B cell (primary cell): Measurements from ENCODE around the gene GRHL3. TPM values are rescaled to one million over a fixed set of nuclear protein-coding genes. Genes with fewer than 3 reads are reported as not detected.

Experiments
- ATAC-seq: fragments of 200-7000 bp; cut with Tn5 transposase; one replicate; pipeline ENCODE4 v1.10.0; 2021; ENCODE audit warnings: low read depth, mild to moderate bottlenecking, moderate number of reproducible peaks, moderate library complexity
- CTCF ChIA-PET: fragments of 350-600 bp; sonication (Branson Sonifier 250); formaldehyde crosslinking; loops from one replicate; lab custom pipeline; 2021; ENCODE audit warnings: antibody characterized with exemption, inconsistent platforms; lab: Charles Lee
- POLR2A ChIA-PET: fragments of 350-600 bp; sonication (Branson Sonifier 250); formaldehyde crosslinking; loops from one replicate; lab custom pipeline; 2021; ENCODE audit warnings: antibody characterized with exemption; lab: Charles Lee
- DNase-seq: peaks from one replicate; pipeline ENCODE4 v3.0.0; 2013
- H2AFZ ChIP-seq: 2 replicates; pipeline ENCODE4 v1.6.1; 2012; ENCODE audit warnings: mild to moderate bottlenecking, low read depth, low read length; ENCODE audit not compliant: insufficient read depth, poor library complexity, severe bottlenecking
- H3K27ac ChIP-seq, 2 donors: 1 replicate in 1 of 2; 2 replicates in 1 of 2; pipeline ENCODE4 v1.5.1; 2012 to 2013; ENCODE audit warnings: low read length in 2 of 2, mild to moderate bottlenecking in 2 of 2, moderate library complexity in 1 of 2
- H3K27me3 ChIP-seq, 4 experiments: fragments of 200-600 bp in 1 of 4; sonication (generic) in 1 of 4; replicated peaks in 1 of 4; 1 replicate in 2 of 4; 2 replicates in 2 of 4; pipeline versions ENCODE4 v1.6.1 to v1.7.0; 2013 to 2016; ENCODE audit warnings: low read length in 3 of 4, mild to moderate bottlenecking in 2 of 4, mixed read lengths in 1 of 4, moderate library complexity in 1 of 4; ENCODE audit not compliant: insufficient read depth in 4 of 4, control insufficient read depth in 3 of 4; ENCODE audit errors: control extremely low read depth in 1 of 4
- H3K36me3 ChIP-seq, 2 experiments: replicated peaks in 1 of 2; 1 replicate in 1 of 2; 2 replicates in 1 of 2; pipeline versions ENCODE4 v1.6.1 to v1.7.1; 2013; ENCODE audit warnings: low read length in 1 of 2; ENCODE audit not compliant: insufficient read depth in 2 of 2, control insufficient read depth in 1 of 2; ENCODE audit errors: control extremely low read depth in 1 of 2, extremely low read depth in 1 of 2
- H3K4me1 ChIP-seq, 2 donors: fragments of 200-600 bp in 1 of 2; sonication (generic) in 1 of 2; 1 replicate in 1 of 2; 2 replicates in 1 of 2; pipeline versions ENCODE4 v1.5.1 to v1.6.1; 2013 to 2017; ENCODE audit warnings: low read length in 2 of 2; ENCODE audit not compliant: control insufficient read depth in 2 of 2, insufficient read depth in 2 of 2
- H3K4me2 ChIP-seq: replicated peaks from 2 replicates; pipeline ENCODE3; 2012; ENCODE audit warnings: mild to moderate bottlenecking, low read depth, low read length; ENCODE audit not compliant: poor library complexity, severe bottlenecking
- H3K4me3 ChIP-seq, 5 experiments: fragments of 200-600 bp in 1 of 5; sonication (generic) in 1 of 5; 1 replicate in 3 of 5; 2 replicates in 2 of 5; pipeline versions ENCODE4 v1.5.1 to v1.7.0; 2011 to 2016; ENCODE audit warnings: low read length in 4 of 5, mild to moderate bottlenecking in 4 of 5, low read depth in 2 of 5, control low read depth in 1 of 5, moderate library complexity in 1 of 5; ENCODE audit not compliant: insufficient read depth in 1 of 5; ENCODE audit errors: control extremely low read depth in 1 of 5, extremely low read depth in 1 of 5
- H3K79me2 ChIP-seq: fragments of 200-600 bp; sonication (generic); one replicate; pipeline ENCODE4 v1.6.0; 2016; ENCODE audit warnings: low read length; ENCODE audit not compliant: control insufficient read depth, insufficient read depth
- H3K9ac ChIP-seq: fragments of 200-600 bp; sonication (generic); 2 replicates; pipeline ENCODE4 v1.6.1; 2017; ENCODE audit warnings: mild to moderate bottlenecking, low read length, moderate library complexity
- H3K9me3 ChIP-seq, 3 donors: one replicate each; pipeline versions ENCODE4 v1.6.1 to v1.7.1; 2013; ENCODE audit warnings: low read length in 2 of 3; ENCODE audit not compliant: control insufficient read depth in 2 of 3, insufficient read depth in 1 of 3; ENCODE audit errors: control extremely low read depth in 1 of 3
- H4K20me1 ChIP-seq: 2 replicates; pipeline ENCODE4 v1.6.0; 2012; ENCODE audit warnings: mild to moderate bottlenecking, low read length; ENCODE audit not compliant: insufficient read depth, control insufficient read depth, poor library complexity, severe bottlenecking
- H3K27ac Mint-ChIP-seq: one replicate; pipeline ENCODE4 v1.8.0; 2021; ENCODE audit warnings: mixed read lengths
- H3K27me3 Mint-ChIP-seq: one replicate; pipeline ENCODE4 v1.8.0; 2021; ENCODE audit warnings: mixed read lengths
- H3K4me1 Mint-ChIP-seq: one replicate; pipeline ENCODE4 v1.8.0; 2021; ENCODE audit warnings: mixed read lengths
- H3K4me3 Mint-ChIP-seq: one replicate; pipeline ENCODE4 v1.8.0; 2021; ENCODE audit warnings: mixed read lengths
- H3K9me3 Mint-ChIP-seq: one replicate; pipeline ENCODE4 v1.8.0; 2022; ENCODE audit warnings: mixed read lengths; ENCODE audit not compliant: insufficient read depth
- CTCF ChIP-seq: fragments of 200-600 bp; IDR thresholded peaks from one replicate; pipeline ENCODE4 v1.8.0; 2022; ENCODE audit warnings: antibody characterized with exemption, mild to moderate bottlenecking
- EZH2 ChIP-seq: IDR thresholded peaks from 2 replicates; pipeline ENCODE4 v1.6.1; 2012; ENCODE audit warnings: borderline replicate concordance, low read depth, mild to moderate bottlenecking, moderate library complexity, low read length; ENCODE audit not compliant: insufficient read depth, poor library complexity, severe bottlenecking
- WGBS: methylation state at CpG from one replicate; pipeline ENCODE4 v1.1.5; 2013; ENCODE audit warnings: missing lambda C conversion rate; ENCODE audit not compliant: insufficient coverage; 5-methylcytosine and 5-hydroxymethylcytosine counted together
- intact Hi-C: fragments of 100-400 bp; cut with micrococcal nuclease; formaldehyde crosslinking; loops from one replicate; pipeline ENCODE4 v1.10.0; 2022
- polyA plus RNA-seq: library from polyadenylated mRNA; depleted of rRNA; stranded (reverse); fragments of >200 nt; gene quantifications from 2 replicates; pipeline ENCODE4 v1.2.3, GENCODE V29; 2012
- total RNA-seq, 2 donors: library from RNA; stranded (reverse); fragments of 120-200 nt in 1 of 2; gene quantifications; 1 replicate in 1 of 2; 2 replicates in 1 of 2; pipeline versions ENCODE4 v1.2.3 to v1.2.4, GENCODE V29; 2013 to 2022

Gene GRHL3
- total and polyA plus RNA-seq, 2 donors (not counting 1 experiment from before 2014, with no cell fraction given) = not detected

- Histone ChIP-seq H3K27me3 (peaks cover 0 to 22% (median 6%) of the 10 kb centered on the region in 4 experiments), H3K4me3 (no peak overlapping the region), H3K36me3 (no peaks in the 10 kb centered on the region), H3K27ac (no peak overlapping the region), H2AFZ (no peak overlapping the region), H3K9me3 (no peaks in the 10 kb centered on the region), H3K9ac (no peak overlapping the region), H3K4me2 (no peak overlapping the region), H3K4me1 (no peaks in the 10 kb centered on the region), H4K20me1 (no peaks in the 10 kb centered on the region), H3K79me2 (no peaks in the 10 kb centered on the region)
- no peak overlapping the region for H3K27ac Mint-ChIP-seq
- 82% methylated on average over 9 of the region's 9 CpGs for WGBS
- DNase-seq (no peak), ATAC-seq (no peak)
- peaks cover 33% of the 10 kb centered on the region for H3K27me3 Mint-ChIP-seq
- POLR2A ChIA-PET = no interaction called here
- TF ChIP-seq CTCF (no peak), EZH2 (no peak)
- H3K9me3 Mint-ChIP-seq = no peaks in the 10 kb centered on the region
- intact Hi-C loops = loop anchor here (10.0 kb wide), 1 partner anchor 45 kb away; no protein-coding TSS in a partner anchor
- CTCF ChIA-PET = no interaction called here
- no peak overlapping the region for H3K4me3 Mint-ChIP-seq
- H3K4me1 Mint-ChIP-seq = no peaks in the 10 kb centered on the region
These were observed 10.2 kb downstream of the GRHL3 start for GRCh38 chr1:24329331-24329730.

- TF ChIP-seq EZH2 = no peak
- no peak overlapping the region for H3K4me3 ChIP-seq
- H3K36me3 ChIP-seq = no peaks in the 10 kb centered on the region
- no peak overlapping the region for H3K4me3 Mint-ChIP-seq
- H3K27ac ChIP-seq = no peak overlapping the region
- H2AFZ ChIP-seq = no peak overlapping the region
- no peaks in the 10 kb centered on the region for H3K4me1 ChIP-seq
- no peak for DNase-seq
- intact Hi-C loops = loop anchor here (10.0 kb wide), 1 partner anchor 45 kb away; no protein-coding TSS in a partner anchor
- no peak for ATAC-seq
- H3K4me2 ChIP-seq = no peak overlapping the region
- no peak overlapping the region for H3K9ac ChIP-seq
- H3K27ac Mint-ChIP-seq = no peak overlapping the region
- H3K4me1 Mint-ChIP-seq = no peaks in the 10 kb centered on the region
- H4K20me1 ChIP-seq = no peaks in the 10 kb centered on the region
- CTCF ChIA-PET = interaction anchor here (0.9 to 1.5 kb wide), 2 partner anchors 8 to 20 kb away, joined by 3 to 4 read pairs; no protein-coding TSS in a partner anchor
- 100% methylated on average over 1 of the region's 2 CpGs for WGBS
- no peaks in the 10 kb centered on the region for H3K9me3 Mint-ChIP-seq
- H3K27me3 Mint-ChIP-seq = peaks cover 33% of the 10 kb centered on the region
- peaks cover 0 to 18% (median 6%) of the 10 kb centered on the region in 4 experiments for H3K27me3 ChIP-seq
- POLR2A ChIA-PET = no interaction called here
- no peaks in the 10 kb centered on the region for H3K9me3 ChIP-seq
- no peaks in the 10 kb centered on the region for H3K79me2 ChIP-seq
These were observed 10.8 kb downstream of the GRHL3 start for GRCh38 chr1:24329797-24330543.
